Left renal cortex interstitium (tissue), 4 donors: ENCODE data around the gene ALDH2. TPM values are rescaled to one million over a fixed set of nuclear protein-coding genes. Genes with fewer than 3 reads are reported as not detected.

Experiments
- DNase-seq, 4 donors: peaks; one replicate each; pipeline ENCODE4 v3.0.0-alpha.2; 2013; ENCODE audit warnings: low read depth in 4 of 4, low spot score in 2 of 4, missing footprints in 1 of 4
- polyA plus RNA-seq, 4 donors: library from polyadenylated mRNA; unstranded; fragments of 120-200 nt; gene quantifications; one replicate each; pipeline ENCODE4 v1.2.1, GENCODE V29; 2013; ENCODE audit not compliant: insufficient read length in 4 of 4

ALDH2 gene
- polyA plus RNA-seq, 4 donors: 88.3 to 123 (median 98.1) TPM

GRCh38 chr12:111858778-111859177 is 92.0 kb downstream of the ALDH2 start:
- no peak for DNase-seq

- no peak for DNase-seq
Measured at GRCh38 chr12:111864913-111865312, 98.2 kb downstream of the ALDH2 start.

Other genes with a start within 250 kb of the ALDH2 start
- gene ATXN2, start 167.6 kb upstream of the ALDH2 start, polyA plus RNA-seq: 10 to 100 TPM; 46.7 to 99.7 (median 77.6) TPM
- gene BRAP, start 81.0 kb upstream of the ALDH2 start, polyA plus RNA-seq: 10 to 100 TPM; 17.6 to 21.0 (median 19.4) TPM
- 10 to 100 TPM; 31.1 to 53.8 (median 42.5) TPM for gene ACAD10, start 80.9 kb upstream of the ALDH2 start, polyA plus RNA-seq
- gene MAPKAPK5, start 75.3 kb downstream of the ALDH2 start, polyA plus RNA-seq: 10 to 100 TPM; 42.4 to 60.6 (median 53.8) TPM
- 10 to 100 TPM; 29.4 to 35.8 (median 32.8) TPM for gene TMEM116, start 246.2 kb downstream of the ALDH2 start, polyA plus RNA-seq
- 100 to 1,000 TPM; 146 to 171 (median 164) TPM for gene ERP29, start 246.5 kb downstream of the ALDH2 start, polyA plus RNA-seq